HEK293 (cell line): Measurements from ENCODE around the gene S100A16.

Experiments
- CTCF ChIA-PET: fragments of 350-600 bp; formaldehyde crosslinking; extraction: SDS; loops from one replicate; lab custom pipeline; 2021; ENCODE audit warnings: antibody characterized with exemption; lab: Yijun Ruan, JAX
- POLR2A ChIA-PET: fragments of 300-600 bp; formaldehyde crosslinking; extraction: SDS; loops from one replicate; lab custom pipeline; 2020; ENCODE audit warnings: antibody characterized with exemption, inconsistent platforms; lab: Yijun Ruan, JAX
- H3K27ac ChIP-seq: fragments of 200-500 bp; sonication (Bioruptor generic); 2 replicates; pipeline ENCODE4 v1.5.1; 2014; ENCODE audit warnings: low read depth, low read length, control low read depth, inconsistent platforms; ENCODE audit errors: extremely low read depth
- H3K36me3 ChIP-seq, 2 experiments: fragments of 200-500 bp in 1 of 2; sonication (Bioruptor generic) in 1 of 2; 1 replicate in 1 of 2; 2 replicates in 1 of 2; pipeline ENCODE4 v1.5.1; 2014 to 2017; ENCODE audit warnings: inconsistent platforms in 2 of 2, low read length in 2 of 2; ENCODE audit not compliant: control insufficient read depth in 2 of 2, insufficient read depth in 1 of 2
- H3K4me1 ChIP-seq: fragments of 200-500 bp; sonication (Bioruptor generic); 2 replicates; pipeline ENCODE4 v1.5.1; 2014; ENCODE audit warnings: mild to moderate bottlenecking, low read length, inconsistent platforms; ENCODE audit not compliant: control insufficient read depth, insufficient read depth
- H3K4me3 ChIP-seq: 2 replicates; pipeline ENCODE4 v1.5.1; 2011; ENCODE audit warnings: low read depth, mild to moderate bottlenecking, control low read depth, low read length, moderate library complexity
- H3K9me3 ChIP-seq: fragments of 200-500 bp; sonication (Bioruptor generic); 2 replicates; pipeline ENCODE4 v1.5.1; 2014; ENCODE audit warnings: low read depth, low read length, inconsistent platforms; ENCODE audit not compliant: control insufficient read depth, insufficient read depth
- BCL11B ChIP-seq: fragments of 450-650 bp; formaldehyde crosslinking; IDR thresholded peaks from 2 replicates; pipeline ENCODE4 v1.5.1; 2016; ENCODE audit warnings: low read depth, missing biosample characterization, missing genetic modification characterization
- KLF7 ChIP-seq: fragments of 450-650 bp; formaldehyde crosslinking; IDR thresholded peaks from 2 replicates; pipeline ENCODE4 v1.5.1; 2016; ENCODE audit warnings: missing biosample characterization, missing genetic modification characterization, borderline replicate concordance
- KLF8 ChIP-seq: fragments of 450-650 bp; formaldehyde crosslinking; IDR thresholded peaks from 2 replicates; pipeline ENCODE4 v1.5.1; 2016; ENCODE audit warnings: missing biosample characterization, missing genetic modification characterization
- OVOL3 ChIP-seq: fragments of 450-650 bp; formaldehyde crosslinking; IDR thresholded peaks from 2 replicates; pipeline ENCODE4 v1.5.1; 2016; ENCODE audit warnings: missing biosample characterization, missing genetic modification characterization
- PRDM1 ChIP-seq: fragments of 450-650 bp; formaldehyde crosslinking; IDR thresholded peaks from 2 replicates; pipeline ENCODE4; 2016; ENCODE audit warnings: missing biosample characterization, missing genetic modification characterization
- ZBTB8A ChIP-seq: fragments of 450-650 bp; formaldehyde crosslinking; IDR thresholded peaks from 2 replicates; pipeline ENCODE4 v1.5.1; 2016; ENCODE audit warnings: missing biosample characterization, missing genetic modification characterization
- ZNF19 ChIP-seq: fragments of 450-650 bp; formaldehyde crosslinking; IDR thresholded peaks from 2 replicates; pipeline ENCODE4; 2016; ENCODE audit warnings: missing biosample characterization, missing genetic modification characterization, low read depth
- ZNF214 ChIP-seq: fragments of 450-650 bp; formaldehyde crosslinking; IDR thresholded peaks from 2 replicates; pipeline ENCODE4 v1.5.1; 2017; ENCODE audit warnings: missing biosample characterization, mild to moderate bottlenecking, missing genetic modification characterization, borderline replicate concordance
- ZNF221 ChIP-seq: fragments of 450-650 bp; formaldehyde crosslinking; IDR thresholded peaks from 2 replicates; pipeline ENCODE4 v1.5.1; 2017; ENCODE audit warnings: missing biosample characterization, missing genetic modification characterization, borderline replicate concordance
- ZNF24 ChIP-seq: fragments of 450-650 bp; formaldehyde crosslinking; IDR thresholded peaks from 2 replicates; pipeline ENCODE4 v1.5.1; 2016; ENCODE audit warnings: missing biosample characterization, missing genetic modification characterization
- ZNF266 ChIP-seq: fragments of 450-650 bp; formaldehyde crosslinking; IDR thresholded peaks from 2 replicates; pipeline ENCODE4 v1.5.1; 2016; ENCODE audit warnings: missing biosample characterization, missing genetic modification characterization, low read depth
- ZNF354C ChIP-seq: fragments of 450-650 bp; formaldehyde crosslinking; IDR thresholded peaks from 2 replicates; pipeline ENCODE4 v1.5.1; 2016; ENCODE audit warnings: missing biosample characterization, missing genetic modification characterization, low read depth, borderline replicate concordance
- ZNF398 ChIP-seq: fragments of 450-650 bp; formaldehyde crosslinking; IDR thresholded peaks from 2 replicates; pipeline ENCODE4 v1.5.1; 2017; ENCODE audit warnings: missing biosample characterization, missing genetic modification characterization
- ZNF501 ChIP-seq: fragments of 450-650 bp; formaldehyde crosslinking; IDR thresholded peaks from 2 replicates; pipeline ENCODE4 v1.5.1; 2016; ENCODE audit warnings: missing biosample characterization, missing genetic modification characterization
- ZNF529 ChIP-seq: fragments of 450-650 bp; formaldehyde crosslinking; IDR thresholded peaks from 2 replicates; pipeline ENCODE4 v1.5.1; 2017; ENCODE audit warnings: missing genetic modification characterization, missing biosample characterization; ENCODE audit not compliant: insufficient replicate concordance
- ZNF654 ChIP-seq: fragments of 450-650 bp; formaldehyde crosslinking; IDR thresholded peaks from 2 replicates; pipeline ENCODE4 v1.5.1; 2016; ENCODE audit warnings: low read depth, missing biosample characterization, missing genetic modification characterization
- ZNF660 ChIP-seq: fragments of 450-650 bp; IDR thresholded peaks from 2 replicates; pipeline ENCODE4 v1.5.1; 2018; ENCODE audit warnings: missing biosample characterization, mild to moderate bottlenecking, missing genetic modification characterization
- ZNF776 ChIP-seq: fragments of 450-650 bp; formaldehyde crosslinking; IDR thresholded peaks from 2 replicates; pipeline ENCODE4 v1.5.0; 2017; ENCODE audit warnings: missing biosample characterization, missing genetic modification characterization, borderline replicate concordance
- ZNF843 ChIP-seq: fragments of 450-650 bp; formaldehyde crosslinking; IDR thresholded peaks from 2 replicates; pipeline ENCODE4 v1.5.1; 2016; ENCODE audit warnings: missing biosample characterization, missing genetic modification characterization
- ZSCAN30 ChIP-seq: fragments of 450-650 bp; IDR thresholded peaks from 2 replicates; pipeline ENCODE4 v1.5.1; 2018; ENCODE audit warnings: missing biosample characterization, mild to moderate bottlenecking, missing genetic modification characterization, moderate library complexity
- ZSCAN4 ChIP-seq: fragments of 450-650 bp; formaldehyde crosslinking; IDR thresholded peaks from 2 replicates; pipeline ENCODE4 v1.5.1; 2017; ENCODE audit warnings: missing biosample characterization, missing genetic modification characterization
- TF ChIP-seq, protein P1 (sequence below): fragments of 450-650 bp; formaldehyde crosslinking; IDR thresholded peaks from 2 replicates; pipeline ENCODE4 v1.5.1; 2016; ENCODE audit warnings: missing biosample characterization, missing genetic modification characterization
- TF ChIP-seq, protein P2 (sequence below): fragments of 450-650 bp; formaldehyde crosslinking; IDR thresholded peaks from 2 replicates; pipeline ENCODE4 v1.5.1; 2016; ENCODE audit warnings: missing biosample characterization, missing genetic modification characterization, low read depth
- TF ChIP-seq, protein P3 (sequence below): fragments of 450-650 bp; formaldehyde crosslinking; conservative IDR thresholded peaks from 2 replicates; pipeline ENCODE4 v1.5.1; 2016; ENCODE audit warnings: low read depth, missing biosample characterization, missing genetic modification characterization

S100A16 gene

GRCh38 chr1:153568367-153569099 lies 44.4 kb downstream of the S100A16 start:
- ChIA-PET POLR2A (interaction anchor here (0.9 to 2.2 kb wide), 15 partner anchors 7 to 66 kb away, joined by 3 to 11 read pairs (median 4); partner anchors contain the start of genes CHTOP, S100A13 and S100A4), CTCF (interaction anchor here (0.6 to 6.3 kb wide), 33 partner anchors 8 to 225 kb away, joined by 3 to 148 read pairs (median 5); partner anchors contain the start of genes CHTOP, S100A1, S100A13 and S100A3)
- Histone ChIP-seq H3K4me1 (peaks cover 7% of the 10 kb centered on the region), H3K36me3 (no peaks in the 10 kb centered on the region), H3K27ac (peak overlapping the region; percentile 12; the same call in 1 of the 2 replicates), H3K9me3 (no peaks in the 10 kb centered on the region), H3K4me3 (no peak overlapping the region)
- TF ChIP-seq OVOL3 (tag by site-specific recombination): no peak
- TF ChIP-seq, protein P1, sequence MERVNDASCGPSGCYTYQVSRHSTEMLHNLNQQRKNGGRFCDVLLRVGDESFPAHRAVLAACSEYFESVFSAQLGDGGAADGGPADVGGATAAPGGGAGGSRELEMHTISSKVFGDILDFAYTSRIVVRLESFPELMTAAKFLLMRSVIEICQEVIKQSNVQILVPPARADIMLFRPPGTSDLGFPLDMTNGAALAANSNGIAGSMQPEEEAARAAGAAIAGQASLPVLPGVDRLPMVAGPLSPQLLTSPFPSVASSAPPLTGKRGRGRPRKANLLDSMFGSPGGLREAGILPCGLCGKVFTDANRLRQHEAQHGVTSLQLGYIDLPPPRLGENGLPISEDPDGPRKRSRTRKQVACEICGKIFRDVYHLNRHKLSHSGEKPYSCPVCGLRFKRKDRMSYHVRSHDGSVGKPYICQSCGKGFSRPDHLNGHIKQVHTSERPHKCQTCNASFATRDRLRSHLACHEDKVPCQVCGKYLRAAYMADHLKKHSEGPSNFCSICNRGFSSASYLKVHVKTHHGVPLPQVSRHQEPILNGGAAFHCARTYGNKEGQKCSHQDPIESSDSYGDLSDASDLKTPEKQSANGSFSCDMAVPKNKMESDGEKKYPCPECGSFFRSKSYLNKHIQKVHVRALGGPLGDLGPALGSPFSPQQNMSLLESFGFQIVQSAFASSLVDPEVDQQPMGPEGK (tag by site-specific recombination): peak; percentile 60
- TF ChIP-seq ZSCAN4: no peak
- peak; percentile 67; the same call in 1 of the 2 replicates for TF ChIP-seq KLF8 (tag by site-specific recombination)
- peak; percentile 38; the same call in 1 of the 2 replicates for TF ChIP-seq ZBTB8A
- TF ChIP-seq KLF7: no peak
- no peak for TF ChIP-seq ZNF214 (tag by site-specific recombination)
- no peak for TF ChIP-seq ZNF266 (tag by site-specific recombination)
- TF ChIP-seq ZNF843: no peak
- TF ChIP-seq ZSCAN30 (tag by site-specific recombination): peak; percentile 91
- TF ChIP-seq PRDM1 (tag by site-specific recombination): no peak
- TF ChIP-seq BCL11B: 0 out of 2 replicates have a peak, but pooled peaks have one; percentile 31
- no peak for TF ChIP-seq ZNF221 (tag by site-specific recombination)
- no peak for TF ChIP-seq ZNF19 (tag by site-specific recombination)
- TF ChIP-seq ZNF529 (tag by site-specific recombination): no peak
- TF ChIP-seq ZNF354C: no peak
- TF ChIP-seq, protein P2, sequence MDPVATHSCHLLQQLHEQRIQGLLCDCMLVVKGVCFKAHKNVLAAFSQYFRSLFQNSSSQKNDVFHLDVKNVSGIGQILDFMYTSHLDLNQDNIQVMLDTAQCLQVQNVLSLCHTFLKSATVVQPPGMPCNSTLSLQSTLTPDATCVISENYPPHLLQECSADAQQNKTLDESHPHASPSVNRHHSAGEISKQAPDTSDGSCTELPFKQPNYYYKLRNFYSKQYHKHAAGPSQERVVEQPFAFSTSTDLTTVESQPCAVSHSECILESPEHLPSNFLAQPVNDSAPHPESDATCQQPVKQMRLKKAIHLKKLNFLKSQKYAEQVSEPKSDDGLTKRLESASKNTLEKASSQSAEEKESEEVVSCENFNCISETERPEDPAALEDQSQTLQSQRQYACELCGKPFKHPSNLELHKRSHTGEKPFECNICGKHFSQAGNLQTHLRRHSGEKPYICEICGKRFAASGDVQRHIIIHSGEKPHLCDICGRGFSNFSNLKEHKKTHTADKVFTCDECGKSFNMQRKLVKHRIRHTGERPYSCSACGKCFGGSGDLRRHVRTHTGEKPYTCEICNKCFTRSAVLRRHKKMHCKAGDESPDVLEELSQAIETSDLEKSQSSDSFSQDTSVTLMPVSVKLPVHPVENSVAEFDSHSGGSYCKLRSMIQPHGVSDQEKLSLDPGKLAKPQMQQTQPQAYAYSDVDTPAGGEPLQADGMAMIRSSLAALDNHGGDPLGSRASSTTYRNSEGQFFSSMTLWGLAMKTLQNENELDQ (tag by site-specific recombination): no peak
- TF ChIP-seq ZNF24 (tag by site-specific recombination): 0 out of 2 replicates have a peak, but pooled peaks have one; percentile 47
- TF ChIP-seq ZNF398 (tag by site-specific recombination): no peak
- TF ChIP-seq, protein P3, sequence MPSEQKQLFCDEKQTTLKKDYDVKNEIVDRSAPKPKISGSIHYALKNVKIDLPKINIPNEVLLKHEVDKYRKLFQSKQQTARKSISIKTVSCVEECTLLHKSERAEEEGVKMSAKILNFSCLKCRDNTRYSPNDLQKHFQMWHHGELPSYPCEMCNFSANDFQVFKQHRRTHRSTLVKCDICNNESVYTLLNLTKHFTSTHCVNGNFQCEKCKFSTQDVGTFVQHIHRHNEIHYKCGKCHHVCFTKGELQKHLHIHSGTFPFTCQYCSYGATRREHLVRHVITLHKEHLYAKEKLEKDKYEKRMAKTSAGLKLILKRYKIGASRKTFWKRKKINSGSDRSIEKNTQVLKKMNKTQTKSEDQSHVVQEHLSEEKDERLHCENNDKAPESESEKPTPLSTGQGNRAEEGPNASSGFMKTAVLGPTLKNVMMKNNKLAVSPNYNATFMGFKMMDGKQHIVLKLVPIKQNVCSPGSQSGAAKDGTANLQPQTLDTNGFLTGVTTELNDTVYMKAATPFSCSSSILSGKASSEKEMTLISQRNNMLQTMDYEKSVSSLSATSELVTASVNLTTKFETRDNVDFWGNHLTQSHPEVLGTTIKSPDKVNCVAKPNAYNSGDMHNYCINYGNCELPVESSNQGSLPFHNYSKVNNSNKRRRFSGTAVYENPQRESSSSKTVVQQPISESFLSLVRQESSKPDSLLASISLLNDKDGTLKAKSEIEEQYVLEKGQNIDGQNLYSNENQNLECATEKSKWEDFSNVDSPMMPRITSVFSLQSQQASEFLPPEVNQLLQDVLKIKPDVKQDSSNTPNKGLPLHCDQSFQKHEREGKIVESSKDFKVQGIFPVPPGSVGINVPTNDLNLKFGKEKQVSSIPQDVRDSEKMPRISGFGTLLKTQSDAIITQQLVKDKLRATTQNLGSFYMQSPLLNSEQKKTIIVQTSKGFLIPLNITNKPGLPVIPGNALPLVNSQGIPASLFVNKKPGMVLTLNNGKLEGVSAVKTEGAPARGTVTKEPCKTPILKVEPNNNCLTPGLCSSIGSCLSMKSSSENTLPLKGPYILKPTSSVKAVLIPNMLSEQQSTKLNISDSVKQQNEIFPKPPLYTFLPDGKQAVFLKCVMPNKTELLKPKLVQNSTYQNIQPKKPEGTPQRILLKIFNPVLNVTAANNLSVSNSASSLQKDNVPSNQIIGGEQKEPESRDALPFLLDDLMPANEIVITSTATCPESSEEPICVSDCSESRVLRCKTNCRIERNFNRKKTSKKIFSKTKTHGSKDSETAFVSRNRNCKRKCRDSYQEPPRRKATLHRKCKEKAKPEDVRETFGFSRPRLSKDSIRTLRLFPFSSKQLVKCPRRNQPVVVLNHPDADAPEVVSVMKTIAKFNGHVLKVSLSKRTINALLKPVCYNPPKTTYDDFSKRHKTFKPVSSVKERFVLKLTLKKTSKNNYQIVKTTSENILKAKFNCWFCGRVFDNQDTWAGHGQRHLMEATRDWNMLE (tag by site-specific recombination): no peak; the same call in 1 of the 2 replicates
- TF ChIP-seq ZNF660 (tag by site-specific recombination): peak; percentile 85
- peak; percentile 90 for TF ChIP-seq ZNF654 (tag by site-specific recombination)
- no peak for TF ChIP-seq ZNF776 (tag by site-specific recombination)
- peak; percentile 45; the same call in 1 of the 2 replicates for TF ChIP-seq ZNF501 (tag by site-specific recombination)
